ENCODE measurements around the gene VPS72.
"Not testable (repeated sequence)": the region's sequence is repeated elsewhere in the genome, so short reads cannot be mapped to it uniquely, and the experiment has no call there.

The VPS72 gene

GRCh38 chr1:151199873-151200581 lies 10.0 kb upstream of the VPS72 start:
- H3K4me3 ChIP-seq (ENCODE audit: low read depth, low read length) = peak overlapping the region; percentile 97
- H3K27me3 ChIP-seq (ENCODE audit: control insufficient read depth, insufficient read depth, low read length) = no peaks in the 10 kb centered on the region
- no peaks in the 10 kb centered on the region for H3K9me3 ChIP-seq (ENCODE audit: control insufficient read depth, insufficient read depth, low read depth, low read length)
- H3K4me1 ChIP-seq (ENCODE audit: control insufficient read depth, insufficient read depth, low read length) = peaks cover 7% of the 10 kb centered on the region
- peak overlapping the region; percentile 90 for H3K9ac ChIP-seq (ENCODE audit: low read length)
- H3K36me3 ChIP-seq (ENCODE audit: control insufficient read depth, insufficient read depth, low read length) = peaks cover 26% of the 10 kb centered on the region
- no peak overlapping the region for H3K27ac ChIP-seq (ENCODE audit: low read depth, low read length)

GRCh38 chr1:151198254-151199127 lies 8.5 kb upstream of the VPS72 start, which contains the start of gene PIP5K1A:
PIP5K1A (plus strand) TSS chr1:151198552; CDS start chr1:151198997, 445 bp downstream.
- Histone ChIP-seq H3K27me3 (ENCODE audit: control insufficient read depth, insufficient read depth, low read length) (no peaks in the 10 kb centered on the region), H3K27ac (ENCODE audit: low read depth, low read length) (peak within 1 kb of the TSS; percentile 87; the same call in 1 of the 2 replicates)

GRCh38 chr1:151197863-151198253 lies 7.9 kb upstream of the VPS72 start:
- peak overlapping the region; percentile 97 for H3K4me3 ChIP-seq (ENCODE audit: low read depth, low read length)
- H3K9me3 ChIP-seq (ENCODE audit: control insufficient read depth, insufficient read depth, low read depth, low read length) = no peaks in the 10 kb centered on the region
- peaks cover 15% of the 10 kb centered on the region for H3K36me3 ChIP-seq (ENCODE audit: control insufficient read depth, insufficient read depth, low read length)
- peak overlapping the region; percentile 90 for H3K9ac ChIP-seq (ENCODE audit: low read length)
- peak overlapping the region; percentile 87; the same call in 1 of the 2 replicates for H3K27ac ChIP-seq (ENCODE audit: low read depth, low read length)
- H3K27me3 ChIP-seq (ENCODE audit: control insufficient read depth, insufficient read depth, low read length) = no peaks in the 10 kb centered on the region
- H3K4me1 ChIP-seq (ENCODE audit: control insufficient read depth, insufficient read depth, low read length) = peaks cover 7% of the 10 kb centered on the region

More at GRCh38 chr1:151198254-151199127, 8.5 kb upstream of the VPS72 start, which contains the start of gene PIP5K1A:
- Histone ChIP-seq H3K9ac (ENCODE audit: low read length) (peak within 1 kb of the TSS; percentile 90), H3K4me3 (ENCODE audit: low read depth, low read length) (peak within 1 kb of the TSS; percentile 97), H3K9me3 (ENCODE audit: control insufficient read depth, insufficient read depth, low read depth, low read length) (no peaks in the 10 kb centered on the region), H3K36me3 (ENCODE audit: control insufficient read depth, insufficient read depth, low read length) (peaks cover 20% of the 10 kb centered on the region), H3K4me1 (ENCODE audit: control insufficient read depth, insufficient read depth, low read length) (peaks cover 7% of the 10 kb centered on the region)

GRCh38 chr1:151196292-151196800 lies 6.3 kb upstream of the VPS72 start:
- Histone ChIP-seq H3K9me3 (ENCODE audit: control insufficient read depth, insufficient read depth, low read depth, low read length) (no peaks in the 10 kb centered on the region), H3K9ac (ENCODE audit: low read length) (no peak overlapping the region), H3K36me3 (ENCODE audit: control insufficient read depth, insufficient read depth, low read length) (0 out of 2 replicates have a peak, but pooled peaks cover 2% of the 10 kb centered on the region), H3K4me3 (ENCODE audit: low read depth, low read length) (no peak overlapping the region), H3K27ac (ENCODE audit: low read depth, low read length) (no peak overlapping the region), H3K27me3 (ENCODE audit: control insufficient read depth, insufficient read depth, low read length) (no peaks in the 10 kb centered on the region), H3K4me1 (ENCODE audit: control insufficient read depth, insufficient read depth, low read length) (peaks cover 7% of the 10 kb centered on the region)

- not testable (repeated sequence) for H3K4me3 ChIP-seq (ENCODE audit: low read depth, low read length); H3K9ac ChIP-seq (ENCODE audit: low read length); H3K9me3 ChIP-seq (ENCODE audit: control insufficient read depth, insufficient read depth, low read depth, low read length); H3K36me3 ChIP-seq (ENCODE audit: control insufficient read depth, insufficient read depth, low read length); H3K27ac ChIP-seq (ENCODE audit: low read depth, low read length); H3K27me3 ChIP-seq (ENCODE audit: control insufficient read depth, insufficient read depth, low read length); H3K4me1 ChIP-seq (ENCODE audit: control insufficient read depth, insufficient read depth, low read length)
Observed at GRCh38 chr1:151194894-151195594, 5.0 kb upstream of the VPS72 start.

- Histone ChIP-seq H3K4me3 (ENCODE audit: low read depth, low read length) (no peak overlapping the region), H3K9ac (ENCODE audit: low read length) (no peak overlapping the region), H3K9me3 (ENCODE audit: control insufficient read depth, insufficient read depth, low read depth, low read length) (no peaks in the 10 kb centered on the region), H3K4me1 (ENCODE audit: control insufficient read depth, insufficient read depth, low read length) (peaks cover 5% of the 10 kb centered on the region), H3K27ac (ENCODE audit: low read depth, low read length) (no peak overlapping the region), H3K36me3 (ENCODE audit: control insufficient read depth, insufficient read depth, low read length) (no peaks in the 10 kb centered on the region), H3K27me3 (ENCODE audit: control insufficient read depth, insufficient read depth, low read length) (no peaks in the 10 kb centered on the region)
Observed at GRCh38 chr1:151193856-151194255, 3.9 kb upstream of the VPS72 start.

- peaks cover 5% of the 10 kb centered on the region for H3K4me1 ChIP-seq (ENCODE audit: control insufficient read depth, insufficient read depth, low read length)
- H3K27me3 ChIP-seq (ENCODE audit: control insufficient read depth, insufficient read depth, low read length) = no peaks in the 10 kb centered on the region
- no peaks in the 10 kb centered on the region for H3K9me3 ChIP-seq (ENCODE audit: control insufficient read depth, insufficient read depth, low read depth, low read length)
- no peak overlapping the region for H3K9ac ChIP-seq (ENCODE audit: low read length)
- H3K36me3 ChIP-seq (ENCODE audit: control insufficient read depth, insufficient read depth, low read length) = no peaks in the 10 kb centered on the region
- no peak overlapping the region for H3K4me3 ChIP-seq (ENCODE audit: low read depth, low read length)
- no peak overlapping the region for H3K27ac ChIP-seq (ENCODE audit: low read depth, low read length)
Observed at GRCh38 chr1:151193304-151193703, 3.3 kb upstream of the VPS72 start.

GRCh38 chr1:151192047-151192446 lies 2.0 kb upstream of the VPS72 start:
- no peak overlapping the region for H3K9ac ChIP-seq (ENCODE audit: low read length)
- H3K4me3 ChIP-seq (ENCODE audit: low read depth, low read length) = no peak overlapping the region
- H3K4me1 ChIP-seq (ENCODE audit: control insufficient read depth, insufficient read depth, low read length) = no peaks in the 10 kb centered on the region; the same call in 1 of the 2 replicates
- H3K27me3 ChIP-seq (ENCODE audit: control insufficient read depth, insufficient read depth, low read length) = no peaks in the 10 kb centered on the region
- no peaks in the 10 kb centered on the region for H3K9me3 ChIP-seq (ENCODE audit: control insufficient read depth, insufficient read depth, low read depth, low read length)
- H3K27ac ChIP-seq (ENCODE audit: low read depth, low read length) = no peak overlapping the region
- 0 out of 2 replicates have a peak, but pooled peaks cover 4% of the 10 kb centered on the region for H3K36me3 ChIP-seq (ENCODE audit: control insufficient read depth, insufficient read depth, low read length)

- H3K27ac ChIP-seq (ENCODE audit: low read depth, low read length); H3K9me3 ChIP-seq (ENCODE audit: control insufficient read depth, insufficient read depth, low read depth, low read length); H3K27me3 ChIP-seq (ENCODE audit: control insufficient read depth, insufficient read depth, low read length); H3K4me1 ChIP-seq (ENCODE audit: control insufficient read depth, insufficient read depth, low read length): not testable (repeated sequence)
- Histone ChIP-seq H3K4me3 (ENCODE audit: low read depth, low read length) (peak overlapping the region; percentile 96), H3K36me3 (ENCODE audit: control insufficient read depth, insufficient read depth, low read length) (peaks cover 28% of the 10 kb centered on the region), H3K9ac (ENCODE audit: low read length) (peak overlapping the region; percentile 81)
Observed at GRCh38 chr1:151188667-151189066, 1.3 kb downstream of the VPS72 start.

- no peak overlapping the region for H3K27ac ChIP-seq (ENCODE audit: low read depth, low read length)
- H3K36me3 ChIP-seq (ENCODE audit: control insufficient read depth, insufficient read depth, low read length) = peaks cover 41% of the 10 kb centered on the region
- H3K9me3 ChIP-seq (ENCODE audit: control insufficient read depth, insufficient read depth, low read depth, low read length) = no peaks in the 10 kb centered on the region
- no peaks in the 10 kb centered on the region for H3K4me1 ChIP-seq (ENCODE audit: control insufficient read depth, insufficient read depth, low read length)
- H3K27me3 ChIP-seq (ENCODE audit: control insufficient read depth, insufficient read depth, low read length) = no peaks in the 10 kb centered on the region
- H3K9ac ChIP-seq (ENCODE audit: low read length) = no peak overlapping the region
- no peak overlapping the region for H3K4me3 ChIP-seq (ENCODE audit: low read depth, low read length)
Observed at GRCh38 chr1:151187205-151187604, 2.8 kb downstream of the VPS72 start.

All from HUES6 (cell line).